Measurements from ENCODE around the gene CAPN3.

GRCh38 chr15:42359985-42360384 lies 684 bp downstream of the CAPN3 start:
- TF ChIP-seq RAD21 (IDR thresholded peaks at IDR 0.05; ENCODE audit: low read depth), result no peak
- TF ChIP-seq FOXM1 (IDR thresholded peaks at IDR 0.05; ENCODE audit: borderline replicate concordance, low read depth), result no peak
- no peak for TF ChIP-seq MAX (IDR thresholded peaks at IDR 0.05)
- TF ChIP-seq, protein P1, sequence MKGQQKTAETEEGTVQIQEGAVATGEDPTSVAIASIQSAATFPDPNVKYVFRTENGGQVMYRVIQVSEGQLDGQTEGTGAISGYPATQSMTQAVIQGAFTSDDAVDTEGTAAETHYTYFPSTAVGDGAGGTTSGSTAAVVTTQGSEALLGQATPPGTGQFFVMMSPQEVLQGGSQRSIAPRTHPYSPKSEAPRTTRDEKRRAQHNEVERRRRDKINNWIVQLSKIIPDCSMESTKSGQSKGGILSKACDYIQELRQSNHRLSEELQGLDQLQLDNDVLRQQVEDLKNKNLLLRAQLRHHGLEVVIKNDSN (IDR thresholded peaks at IDR 0.05), result no peak
- TF ChIP-seq EP300 (IDR thresholded peaks at IDR 0.05; ENCODE audit: borderline replicate concordance), result no peak
- TF ChIP-seq CEBPB (IDR thresholded peaks at IDR 0.05), result no peak
- no peak for TF ChIP-seq EGR1 (IDR thresholded peaks at IDR 0.05)
- TF ChIP-seq TAF1 (IDR thresholded peaks at IDR 0.05; ENCODE audit: low read depth), result no peak
- TF ChIP-seq TCF12 (IDR thresholded peaks at IDR 0.05; ENCODE audit: low read depth), result no peak
- TF ChIP-seq YY1 (IDR thresholded peaks at IDR 0.05; ENCODE audit: low read depth), result no peak
- no peak for TF ChIP-seq CREB1 (IDR thresholded peaks at IDR 0.05; ENCODE audit: low read depth)
- no peak for TF ChIP-seq NFIC (IDR thresholded peaks at IDR 0.05)

Measured in Ishikawa (cell line).